Progenitor cell of endocrine pancreas (in vitro differentiated cells): Measurements from ENCODE around the gene CARHSP1. TPM values are rescaled to one million over a fixed set of nuclear protein-coding genes. Genes with fewer than 3 reads are reported as not detected.

ENCODE experiments used
- DNase-seq: peaks from one replicate; pipeline ENCODE4 v3.0.0; 2021; ENCODE audit warnings: low spot score; ENCODE audit not compliant: unreplicated experiment
- H3K27ac Mint-ChIP-seq: 2 replicates; pipeline ENCODE4 v1.8.0; 2021; ENCODE audit warnings: mild to moderate bottlenecking, moderate library complexity, mixed read lengths
- H3K27me3 Mint-ChIP-seq: 2 replicates; pipeline ENCODE4 v1.8.0; 2021; ENCODE audit warnings: mixed read lengths
- H3K36me3 Mint-ChIP-seq: 2 replicates; pipeline ENCODE4 v1.8.0; 2022; ENCODE audit warnings: mixed read lengths; ENCODE audit not compliant: insufficient read depth
- H3K4me1 Mint-ChIP-seq: 2 replicates; pipeline ENCODE4 v1.8.0; 2021; ENCODE audit warnings: low read depth, mixed read lengths
- H3K4me3 Mint-ChIP-seq: 2 replicates; pipeline ENCODE4 v1.8.0; 2021; ENCODE audit warnings: low read depth, mild to moderate bottlenecking, moderate library complexity, mixed read lengths
- H3K9me3 Mint-ChIP-seq: 2 replicates; pipeline ENCODE4 v1.8.0; 2021; ENCODE audit warnings: low read depth, mixed read lengths
- CTCF ChIP-seq: fragments of 200-600 bp; sonication (generic); IDR thresholded peaks from one replicate; pipeline ENCODE4 v1.5.0; 2021; ENCODE audit warnings: antibody characterized with exemption, mild to moderate bottlenecking; ENCODE audit not compliant: unreplicated experiment
- total RNA-seq: library from RNA; stranded (reverse); gene quantifications from 2 replicates; pipeline ENCODE4 v1.2.1, GENCODE V29; 2021

CARHSP1 gene
- total RNA-seq, 1 donor from 2014 or later = 122 TPM

GRCh38 chr16:8853611-8854010 lies 15.2 kb downstream of the CARHSP1 start:
- Mint-ChIP-seq H3K9me3 (no peaks in the 10 kb centered on the region), H3K4me1 (peaks cover 2% of the 10 kb centered on the region), H3K27ac (no peak overlapping the region), H3K4me3 (no peak overlapping the region), H3K36me3 (peaks cover 21% of the 10 kb centered on the region), H3K27me3 (no peaks in the 10 kb centered on the region)
- TF ChIP-seq CTCF = no peak
- DNase-seq = no peak

- Mint-ChIP-seq H3K9me3 (no peaks in the 10 kb centered on the region), H3K4me1 (peaks cover 2% of the 10 kb centered on the region), H3K27me3 (no peaks in the 10 kb centered on the region), H3K4me3 (no peak overlapping the region), H3K36me3 (peaks cover 21% of the 10 kb centered on the region), H3K27ac (peak overlapping the region; percentile 15)
- no peak for DNase-seq
- no peak for TF ChIP-seq CTCF
These were observed 15.7 kb downstream of the CARHSP1 start for GRCh38 chr16:8853150-8853549.

GRCh38 chr16:8852534-8852933 lies 16.3 kb downstream of the CARHSP1 start:
- Mint-ChIP-seq H3K27me3 (no peaks in the 10 kb centered on the region), H3K4me1 (peaks cover 2% of the 10 kb centered on the region), H3K4me3 (no peak overlapping the region), H3K27ac (no peak overlapping the region), H3K36me3 (peaks cover 18% of the 10 kb centered on the region), H3K9me3 (no peaks in the 10 kb centered on the region)
- no peak for TF ChIP-seq CTCF
- no peak for DNase-seq

GRCh38 chr16:8851761-8852403 lies 16.9 kb downstream of the CARHSP1 start:
- no peak overlapping the region for H3K4me3 Mint-ChIP-seq

GRCh38 chr16:8850279-8850885 lies 18.4 kb downstream of the CARHSP1 start:
- Mint-ChIP-seq H3K9me3 (no peaks in the 10 kb centered on the region), H3K4me3 (no peak overlapping the region), H3K4me1 (peaks cover 7% of the 10 kb centered on the region), H3K36me3 (peaks cover 16% of the 10 kb centered on the region), H3K27ac (peak overlapping the region; percentile 71), H3K27me3 (no peaks in the 10 kb centered on the region)
- no peak for TF ChIP-seq CTCF
- no peak for DNase-seq

More at GRCh38 chr16:8851761-8852403, 16.9 kb downstream of the CARHSP1 start:
- peaks cover 5% of the 10 kb centered on the region for H3K4me1 Mint-ChIP-seq
- H3K27me3 Mint-ChIP-seq = no peaks in the 10 kb centered on the region
- peaks cover 17% of the 10 kb centered on the region for H3K36me3 Mint-ChIP-seq
- peak overlapping the region; percentile 33 for H3K27ac Mint-ChIP-seq
- TF ChIP-seq CTCF = no peak
- H3K9me3 Mint-ChIP-seq = no peaks in the 10 kb centered on the region
- DNase-seq = no peak
